ENCODE data around the gene NKX3-2.

NKX3-2 gene

GRCh38 chr4:13496605-13497004 is 47.7 kb downstream of the NKX3-2 start:
- no peak for DNase-seq

GRCh38 chr4:13495753-13496152 is 48.6 kb downstream of the NKX3-2 start:
- no peak for DNase-seq

DNA sequence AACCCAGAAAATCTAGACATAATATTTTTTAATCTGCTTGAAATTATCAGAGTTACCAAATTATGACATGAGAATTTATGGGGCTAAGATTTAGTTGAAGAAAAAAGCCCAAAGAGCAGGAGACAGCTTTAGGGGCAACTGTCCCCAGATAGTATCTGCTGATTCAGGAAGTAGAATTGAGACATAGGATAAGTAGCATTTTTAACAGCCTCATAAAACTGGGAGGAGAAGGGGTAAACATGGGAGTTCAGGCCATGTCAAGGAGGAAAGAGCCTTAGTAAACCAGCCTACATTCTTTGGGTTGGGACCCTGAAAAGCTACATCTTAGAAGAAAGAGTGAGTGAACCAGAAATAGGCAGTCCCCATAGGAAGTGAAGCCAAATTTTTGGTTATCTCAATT is 50.5 kb downstream of the NKX3-2 start:
- DNase-seq = no peak

- DNase-seq = no peak
Measured at GRCh38 chr4:13492747-13493146, 51.6 kb downstream of the NKX3-2 start.
